WTC11 (cell line): ENCODE results near the gene NUB1.

Source experiments
- TCF7 ChIP-seq: sonication (generic); formaldehyde crosslinking; IDR thresholded peaks from 2 replicates; pipeline ENCODE4 v1.8.0; 2022; ENCODE audit warnings: mild to moderate bottlenecking, low read depth, missing genetic modification reagents, moderate library complexity
- TF ChIP-seq, protein P1 (sequence below): sonication (generic); formaldehyde crosslinking; IDR thresholded peaks from 2 replicates; pipeline ENCODE4 v1.8.0; 2022; ENCODE audit warnings: mild to moderate bottlenecking, missing genetic modification reagents
- TF ChIP-seq, protein P2 (sequence below): sonication (generic); formaldehyde crosslinking; IDR thresholded peaks from 2 replicates; pipeline ENCODE4 v1.8.1; 2023; ENCODE audit warnings: mild to moderate bottlenecking, missing genetic modification reagents, moderate library complexity
- TF ChIP-seq, protein P3 (sequence below): fragments of 200-600 bp; IDR thresholded peaks from 2 replicates; pipeline ENCODE4 v1.8.0; 2022; ENCODE audit warnings: antibody characterized with exemption
- TF ChIP-seq, protein P4 (sequence below): fragments of 250-450 bp; sonication (Bioruptor Pico); conservative IDR thresholded peaks from 2 replicates; pipeline ENCODE4 v1.9.0; 2021; ENCODE audit warnings: mild to moderate bottlenecking

DNA sequence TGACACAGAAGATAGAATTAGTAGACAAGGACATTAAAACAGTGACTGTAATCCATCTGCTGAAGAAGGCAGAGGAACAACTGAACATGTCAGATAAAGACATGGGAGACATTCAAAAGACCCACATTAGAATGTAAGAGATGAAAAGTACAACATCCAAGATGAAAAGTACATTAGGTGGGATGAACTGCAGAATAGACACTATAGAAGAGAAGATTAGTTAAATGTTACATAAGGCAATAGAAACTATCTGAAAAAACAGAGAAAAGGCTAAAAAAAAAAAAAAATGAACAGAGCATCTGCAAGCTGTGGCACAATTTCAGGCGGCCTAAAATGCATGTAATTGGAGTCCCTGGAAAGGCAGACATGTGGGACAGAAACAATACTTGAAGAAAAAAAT, 21.6 kb downstream of the NUB1 start:
- TF ChIP-seq, protein P1, sequence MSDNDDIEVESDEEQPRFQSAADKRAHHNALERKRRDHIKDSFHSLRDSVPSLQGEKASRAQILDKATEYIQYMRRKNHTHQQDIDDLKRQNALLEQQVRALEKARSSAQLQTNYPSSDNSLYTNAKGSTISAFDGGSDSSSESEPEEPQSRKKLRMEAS: no peak
- TF ChIP-seq, protein P2, sequence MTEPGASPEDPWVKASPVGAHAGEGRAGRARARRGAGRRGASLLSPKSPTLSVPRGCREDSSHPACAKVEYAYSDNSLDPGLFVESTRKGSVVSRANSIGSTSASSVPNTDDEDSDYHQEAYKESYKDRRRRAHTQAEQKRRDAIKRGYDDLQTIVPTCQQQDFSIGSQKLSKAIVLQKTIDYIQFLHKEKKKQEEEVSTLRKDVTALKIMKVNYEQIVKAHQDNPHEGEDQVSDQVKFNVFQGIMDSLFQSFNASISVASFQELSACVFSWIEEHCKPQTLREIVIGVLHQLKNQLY (CRISPR knock-in tag): no peak
- TF ChIP-seq, protein P3, sequence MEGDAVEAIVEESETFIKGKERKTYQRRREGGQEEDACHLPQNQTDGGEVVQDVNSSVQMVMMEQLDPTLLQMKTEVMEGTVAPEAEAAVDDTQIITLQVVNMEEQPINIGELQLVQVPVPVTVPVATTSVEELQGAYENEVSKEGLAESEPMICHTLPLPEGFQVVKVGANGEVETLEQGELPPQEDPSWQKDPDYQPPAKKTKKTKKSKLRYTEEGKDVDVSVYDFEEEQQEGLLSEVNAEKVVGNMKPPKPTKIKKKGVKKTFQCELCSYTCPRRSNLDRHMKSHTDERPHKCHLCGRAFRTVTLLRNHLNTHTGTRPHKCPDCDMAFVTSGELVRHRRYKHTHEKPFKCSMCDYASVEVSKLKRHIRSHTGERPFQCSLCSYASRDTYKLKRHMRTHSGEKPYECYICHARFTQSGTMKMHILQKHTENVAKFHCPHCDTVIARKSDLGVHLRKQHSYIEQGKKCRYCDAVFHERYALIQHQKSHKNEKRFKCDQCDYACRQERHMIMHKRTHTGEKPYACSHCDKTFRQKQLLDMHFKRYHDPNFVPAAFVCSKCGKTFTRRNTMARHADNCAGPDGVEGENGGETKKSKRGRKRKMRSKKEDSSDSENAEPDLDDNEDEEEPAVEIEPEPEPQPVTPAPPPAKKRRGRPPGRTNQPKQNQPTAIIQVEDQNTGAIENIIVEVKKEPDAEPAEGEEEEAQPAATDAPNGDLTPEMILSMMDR: no peak
- no peak for TF ChIP-seq TCF7
- TF ChIP-seq, protein P4, sequence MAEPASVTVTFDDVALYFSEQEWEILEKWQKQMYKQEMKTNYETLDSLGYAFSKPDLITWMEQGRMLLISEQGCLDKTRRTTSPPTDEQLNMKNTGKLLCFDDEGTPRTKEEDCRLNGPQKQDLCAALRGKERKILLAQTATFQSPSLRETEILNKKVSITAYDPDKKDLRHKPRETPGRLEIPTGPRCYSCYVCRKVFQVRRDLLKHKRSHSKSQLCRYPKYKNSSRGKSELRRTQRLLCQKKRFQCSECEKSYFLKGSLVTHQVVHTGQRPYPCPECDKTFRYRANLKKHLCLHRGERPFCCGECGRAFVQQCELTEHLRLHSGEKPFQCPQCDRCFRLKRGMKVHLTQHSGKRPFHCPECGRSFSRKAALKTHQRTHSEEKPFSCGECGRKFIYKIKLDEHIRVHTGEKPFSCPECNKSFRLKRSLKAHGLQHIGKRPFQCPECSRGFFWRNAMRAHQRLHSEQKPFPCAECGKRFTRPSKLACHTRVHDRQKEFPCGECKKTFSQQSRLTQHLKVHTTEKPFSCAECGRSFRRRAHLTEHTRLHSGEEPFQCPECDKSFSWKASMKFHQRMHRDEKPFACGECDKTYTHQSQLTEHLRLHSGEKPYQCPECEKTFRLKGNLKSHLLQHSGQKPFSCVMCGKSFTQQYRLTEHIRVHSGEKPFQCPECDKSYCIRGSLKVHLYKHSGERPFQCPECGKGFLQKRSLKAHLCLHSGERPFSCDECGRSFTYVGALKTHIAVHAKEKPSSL (CRISPR knock-in tag): no peak
